H4 (cell line): ENCODE results near the gene ODAD3. TPM values are rescaled to one million over a fixed set of nuclear protein-coding genes. Genes with fewer than 3 reads are reported as not detected.
"Not testable (repeated sequence)": the region's sequence is repeated elsewhere in the genome, so short reads cannot be mapped to it uniquely, and the experiment has no call there.

Experiments
- DNase-seq: peaks from one replicate; pipeline ENCODE4 v3.0.0-alpha.2; 2015; ENCODE audit warnings: low spot score
- total RNA-seq: library from RNA; depleted of rRNA; stranded (reverse); fragments of >200 nt; shearing (Covaris generic); gene quantifications from 2 replicates; pipeline ENCODE4 v1.2.3, GENCODE V29; 2014

Gene ODAD3
- total RNA-seq, 1 experiment from 2014 or later, result 0.99 TPM

- DNase-seq, result no peak
Measured at GRCh38 chr19:11460207-11460606, 25.3 kb upstream of the ODAD3 start.

- not testable (repeated sequence) for DNase-seq
Measured at GRCh38 chr19:11458912-11459311, 24.0 kb upstream of the ODAD3 start.

GRCh38 chr19:11458236-11458900, 23.4 kb upstream of the ODAD3 start:
- no peak for DNase-seq

GRCh38 chr19:11457831-11458230, 22.9 kb upstream of the ODAD3 start:
- DNase-seq, result no peak

GRCh38 chr19:11457115-11457514, 22.2 kb upstream of the ODAD3 start:
- DNase-seq, result no peak

GRCh38 chr19:11456659-11457058, 21.7 kb upstream of the ODAD3 start:
- DNase-seq, result no peak

- not testable (repeated sequence) for DNase-seq
Measured at GRCh38 chr19:11455233-11455554, 20.3 kb upstream of the ODAD3 start.

GRCh38 chr19:11453468-11454341, 18.8 kb upstream of the ODAD3 start:
- no peak for DNase-seq

- DNase-seq, result no peak
Measured at GRCh38 chr19:11452620-11453310, 17.8 kb upstream of the ODAD3 start.

- DNase-seq, result no peak
Measured at GRCh38 chr19:11451871-11452619, 17.1 kb upstream of the ODAD3 start.

- DNase-seq, result no peak
Measured at GRCh38 chr19:11451327-11451870, 16.5 kb upstream of the ODAD3 start.

- DNase-seq, result no peak
Measured at GRCh38 chr19:11450570-11451326, 15.8 kb upstream of the ODAD3 start.

GRCh38 chr19:11448923-11449554, 14.1 kb upstream of the ODAD3 start:
- no peak for DNase-seq

- no peak for DNase-seq
Measured at GRCh38 chr19:11448410-11448809, 13.5 kb upstream of the ODAD3 start.

GRCh38 chr19:11447347-11448262, 12.7 kb upstream of the ODAD3 start:
- no peak for DNase-seq

GRCh38 chr19:11446652-11447301, 11.9 kb upstream of the ODAD3 start:
- no peak for DNase-seq

- DNase-seq, result no peak
Measured at GRCh38 chr19:11446271-11446651, 11.3 kb upstream of the ODAD3 start.

- no peak for DNase-seq
Measured at GRCh38 chr19:11445141-11445540, 10.2 kb upstream of the ODAD3 start.

- DNase-seq, result no peak
Measured at GRCh38 chr19:11444059-11444458, 9.1 kb upstream of the ODAD3 start.
